Endothelial cell of umbilical vein (primary cell): ENCODE measurements around the gene DPYD. TPM values are rescaled to one million over a fixed set of nuclear protein-coding genes. Genes with fewer than 3 reads are reported as not detected.

ENCODE experiments used
- BruUV-seq: library from RNA; stranded (reverse); fragments of 400-500 nt; replicated peaks from 2 replicates; lab custom pipeline; 2021; lab: Mats Ljungman, UMichigan
- CTCF ChIA-PET: fragments of 300-600, 350-600 bp; sonication (Branson Sonifier 250); formaldehyde crosslinking; loops from one replicate; lab custom pipeline; 2021; ENCODE audit warnings: antibody characterized with exemption, inconsistent platforms; lab: Charles Lee
- POLR2A ChIA-PET: fragments of 300-600, 350-600 bp; sonication (Branson Sonifier 250); formaldehyde crosslinking; loops from one replicate; lab custom pipeline; 2021; ENCODE audit warnings: antibody characterized with exemption, inconsistent platforms; lab: Charles Lee
- DNase-seq: peaks from one replicate; pipeline ENCODE4 v3.0.0-alpha.2; 2011; ENCODE audit warnings: low read depth, low spot score
- FAIRE-seq: peaks from 2 replicates; lab custom pipeline; 2011; peaks lifted over from hg19 to GRCh38; lab: Jason Lieb, UNC
- H2AFZ ChIP-seq: 2 replicates; pipeline ENCODE4 v1.6.0; 2012; ENCODE audit warnings: low read depth, low read length, control low read depth, inconsistent platforms
- H3K27ac ChIP-seq: 2 replicates; pipeline ENCODE4 v1.5.1; 2011; ENCODE audit warnings: low read depth, mild to moderate bottlenecking, control low read depth, low read length, moderate library complexity; ENCODE audit not compliant: insufficient read depth
- H3K27me3 ChIP-seq, 2 experiments: 2 replicates each; pipeline versions ENCODE4 v1.6.0 to v1.6.1; 2011; ENCODE audit warnings: low read length in 2 of 2, mixed read lengths in 1 of 2; ENCODE audit not compliant: control insufficient read depth in 2 of 2, insufficient read depth in 2 of 2
- H3K36me3 ChIP-seq, 2 experiments: 2 replicates in 1 of 2; 3 replicates in 1 of 2; pipeline ENCODE4 v1.5.1; 2011; ENCODE audit warnings: low read length in 2 of 2, mild to moderate bottlenecking in 1 of 2, moderate library complexity in 1 of 2; ENCODE audit not compliant: control insufficient read depth in 2 of 2, insufficient read depth in 2 of 2; ENCODE audit errors: extremely low read depth in 1 of 2
- H3K4me1 ChIP-seq: 3 replicates; pipeline ENCODE4 v1.5.1; 2011; ENCODE audit warnings: mild to moderate bottlenecking, low read length; ENCODE audit not compliant: control insufficient read depth, insufficient read depth; ENCODE audit errors: extremely low read depth
- H3K4me2 ChIP-seq: 2 replicates; pipeline ENCODE4 v1.6.1; 2011; ENCODE audit warnings: low read length, control low read depth, mixed read lengths; ENCODE audit not compliant: insufficient read depth
- H3K4me3 ChIP-seq, 3 experiments: fragments of 200-600 bp in 1 of 3; sonication (generic), shearing (Covaris generic) in 1 of 3; replicated peaks in 1 of 3; 2 replicates each; pipeline ENCODE4 v1.5.1; 2011 to 2016; ENCODE audit warnings: control low read depth in 3 of 3, low read length in 3 of 3, mild to moderate bottlenecking in 2 of 3, inconsistent platforms in 1 of 3, low read depth in 1 of 3, moderate library complexity in 1 of 3; ENCODE audit not compliant: insufficient read depth in 1 of 3
- H3K79me2 ChIP-seq: 2 replicates; pipeline ENCODE4 v1.6.0; 2012; ENCODE audit warnings: low read length, inconsistent platforms; ENCODE audit not compliant: control insufficient read depth, insufficient read depth
- H3K9ac ChIP-seq: replicated peaks from 2 replicates; pipeline ENCODE3; 2011; ENCODE audit warnings: low read length, control low read depth; ENCODE audit not compliant: insufficient read depth; ENCODE audit errors: extremely low read depth
- H3K9me1 ChIP-seq: replicated peaks from 3 replicates; pipeline ENCODE4 v1.6.0; 2011; ENCODE audit warnings: mild to moderate bottlenecking, low read length; ENCODE audit not compliant: control insufficient read depth, insufficient read depth; ENCODE audit errors: extremely low read depth
- H3K9me3 ChIP-seq: replicated peaks from 2 replicates; pipeline ENCODE4 v1.5.1; 2012; ENCODE audit warnings: low read length, inconsistent platforms; ENCODE audit not compliant: control insufficient read depth, insufficient read depth
- H4K20me1 ChIP-seq: replicated peaks from 2 replicates; pipeline ENCODE3; 2011; ENCODE audit warnings: mild to moderate bottlenecking, low read length; ENCODE audit not compliant: control insufficient read depth, insufficient read depth; ENCODE audit errors: extremely low read depth
- CTCF ChIP-seq, 2 donors: IDR thresholded peaks; 1 replicate in 1 of 2; 2 replicates in 1 of 2; pipeline ENCODE4 v1.5.1; 2011; ENCODE audit warnings: low read length in 2 of 2, mild to moderate bottlenecking in 2 of 2, moderate library complexity in 2 of 2, control low read depth in 1 of 2, inconsistent platforms in 1 of 2, low read depth in 1 of 2; ENCODE audit not compliant: insufficient read depth in 1 of 2; ENCODE audit errors: extremely low read depth in 1 of 2
- EZH2 ChIP-seq: IDR thresholded peaks from 2 replicates; pipeline ENCODE4 v1.6.1; 2012; ENCODE audit warnings: borderline replicate concordance, low read depth, mild to moderate bottlenecking, moderate library complexity, low read length, inconsistent platforms; ENCODE audit not compliant: severe bottlenecking
- FOS ChIP-seq: IDR thresholded peaks from 2 replicates; pipeline ENCODE4 v1.6.1; 2011; ENCODE audit warnings: mild to moderate bottlenecking, low read length, moderate library complexity, borderline replicate concordance; ENCODE audit not compliant: insufficient read depth
- GATA2 ChIP-seq: IDR thresholded peaks from 2 replicates; pipeline ENCODE4 v1.7.0; 2011; ENCODE audit warnings: low read depth, mild to moderate bottlenecking, moderate library complexity, mixed read lengths, low read length; ENCODE audit not compliant: insufficient read length, insufficient read depth
- JUN ChIP-seq: IDR thresholded peaks from 2 replicates; pipeline ENCODE4 v1.6.1; 2011; ENCODE audit warnings: borderline replicate concordance, low read depth; ENCODE audit not compliant: insufficient read length, insufficient read depth
- MAX ChIP-seq: IDR thresholded peaks from 2 replicates; pipeline ENCODE4 v1.6.1; 2011; ENCODE audit not compliant: insufficient read depth, insufficient read length
- MYC ChIP-seq: IDR thresholded peaks from one replicate; pipeline ENCODE4 v1.6.1; 2011; ENCODE audit warnings: mild to moderate bottlenecking, low read depth, low read length
- POLR2A ChIP-seq: IDR thresholded peaks from 2 replicates; pipeline ENCODE4 v1.6.1; 2012; ENCODE audit warnings: low read depth, mild to moderate bottlenecking, control low read depth, low read length
- POLR2AphosphoS5 ChIP-seq: IDR thresholded peaks from 2 replicates; pipeline ENCODE4 v1.6.1; 2012; ENCODE audit warnings: low read depth, mild to moderate bottlenecking, control low read depth, low read length, moderate library complexity; ENCODE audit not compliant: insufficient read depth
- dilution Hi-C: fragments of 300-500 bp; cut with MboI; formaldehyde crosslinking; loops from one replicate; pipeline ENCODE4 v1.15.0; 2019; ENCODE audit warnings: low sequenced_read_pairs; ENCODE audit not compliant: extremely low pct_ligation_motif_present
- intact Hi-C: fragments of 100-400 bp; cut with micrococcal nuclease; formaldehyde crosslinking; loops from one replicate; pipeline ENCODE4 v1.10.0; 2022
- polyA plus RNA-seq, 4 experiments: library from polyadenylated mRNA; depleted of rRNA in 3 of 4; stranded (reverse) in 3 of 4; unstranded in 1 of 4; fragments of >200 nt; gene quantifications; 2 replicates each; pipeline versions ENCODE4 v1.2.1 to v1.2.3, GENCODE V29; 2011 to 2012; ENCODE audit warnings: missing spikeins in 1 of 4
- total RNA-seq: library from RNA; stranded (reverse); gene quantifications from 2 replicates; pipeline ENCODE4 v1.2.3, GENCODE V29; 2021

DPYD gene
- total and polyA plus RNA-seq, 2 donors (not counting 3 experiments of a cell fraction or from before 2014, with no cell fraction given): 4.6 to 15.1 TPM

- DNase-seq (no peak), FAIRE-seq (no peak)
- H3K4me1 ChIP-seq: peaks cover 33% of the 10 kb centered on the region
- dilution Hi-C loops: no loop called here
- intact Hi-C loops: loop anchor here (10.0 kb wide), 1 partner anchor 1404 kb away; no protein-coding TSS in a partner anchor
- no peaks in the 10 kb centered on the region for H3K9me3 ChIP-seq
- H3K9ac ChIP-seq: no peak overlapping the region
- no peaks in the 10 kb centered on the region for H3K36me3 ChIP-seq
- peaks cover 2% of the 10 kb centered on the region for H3K9me1 ChIP-seq
- no peak overlapping the region for H3K4me3 ChIP-seq
- no peaks in the 10 kb centered on the region for H4K20me1 ChIP-seq
- no peak overlapping the region for H3K27ac ChIP-seq
- ChIA-PET POLR2A (no interaction called here), CTCF (interaction anchor here (1.0 to 3.3 kb wide), 3 partner anchors 10 to 40 kb away, joined by 5 to 9 read pairs (median 6); no protein-coding TSS in a partner anchor)
- H3K4me2 ChIP-seq: no peak overlapping the region
- no peak overlapping the region for H2AFZ ChIP-seq
- TF ChIP-seq JUN (no peak), MYC (no peak), POLR2A (no peak), GATA2 (no peak), MAX (no peak), EZH2 (no peak), POLR2AphosphoS5 (no peak), FOS (no peak), CTCF (IDR thresholded peaks at IDR 0.05; ENCODE audit: extremely low read depth in 1 of 2, insufficient read depth in 1 of 2, low read depth in 1 of 2, low read length in 2 of 2) (no peak)
- BruUV-seq: no TSS peak
- no peaks in the 10 kb centered on the region for H3K27me3 ChIP-seq
- H3K79me2 ChIP-seq: no peaks in the 10 kb centered on the region
Observed at GRCh38 chr1:97091263-97091662, 829.6 kb downstream of the DPYD start.
